ENCODE results near the gene MCEMP1. TPM values are rescaled to one million over a fixed set of nuclear protein-coding genes. Genes with fewer than 3 reads are reported as not detected.

MCEMP1 gene
- total RNA-seq (2014; rRNA removed; shearing (Covaris generic)) (not detected in 2 replicates), polyA plus RNA-seq (2016; fragmentation: Nextera tagmentation; extraction: Ambion mirVana) (not detected in 2 replicates)
- long read RNA-seq, result 0 reads

- Histone ChIP-seq H3K4me3 (no peak within 1 kb of the TSS), H3K4me1 (ENCODE audit: insufficient read depth) (no peaks in the 10 kb centered on the region), H3K4me2 (no peak within 1 kb of the TSS), H3K27ac (ENCODE audit: low read depth) (no peak within 1 kb of the TSS), H4K20me1 (replicated peaks; ENCODE audit: insufficient read depth) (no peaks in the 10 kb centered on the region), H3K9me2 (ENCODE audit: insufficient read depth) (no peaks in the 10 kb centered on the region), H3K79me2 (replicated peaks; ENCODE audit: insufficient read depth) (0 out of 2 replicates have a peak, but pooled peaks cover 3% of the 10 kb centered on the region), H3F3A (replicated peaks; ENCODE audit: low read depth) (no peaks in the 10 kb centered on the region), H3K36me3 (ENCODE audit: insufficient read depth) (no peaks in the 10 kb centered on the region), H2AFZ (no peak within 1 kb of the TSS), H3K27me3 (ENCODE audit: insufficient read depth) (peaks cover 13% of the 10 kb centered on the region; the same call in 1 of the 2 replicates)
- Mint-ChIP-seq H3K27me3 (ENCODE audit: insufficient read depth, low read depth, poor library complexity) (peaks cover 30% of the 10 kb centered on the region), H3K9me3 (peaks cover 6% of the 10 kb centered on the region), H3K27ac (no peak within 1 kb of the TSS), H3K4me1 (peaks cover 2% of the 10 kb centered on the region; the same call in 1 of the 3 replicates), H3K36me3 (ENCODE audit: low read depth) (peaks cover 2% of the 10 kb centered on the region; the same call in 1 of the 3 replicates), H3K4me3 (no peak within 1 kb of the TSS)
- ATAC-seq, result no peak
- DNase-seq (ENCODE audit: low spot score), result no peak
- TF ChIP-seq EZH2phosphoT487 (IDR thresholded peaks at IDR 0.05; ENCODE audit: unreplicated experiment) (no peak), REST (IDR thresholded peaks at IDR 0.05; ENCODE audit: unreplicated experiment) (no peak), NANOG (IDR thresholded peaks at IDR 0.05; ENCODE audit: borderline replicate concordance) (no peak), POLR2AphosphoS5 (IDR thresholded peaks at IDR 0.05; ENCODE audit: low read depth) (no peak), ZNF462 (CRISPR knock-in tag; IDR thresholded peaks at IDR 0.05) (no peak), ETS1 (IDR thresholded peaks at IDR 0.05) (no peak), CTCF (conservative IDR thresholded peaks at IDR 0.05; ENCODE audit: low read depth in 2 of 2) (no peak), ZNF114 (CRISPR knock-in tag; IDR thresholded peaks at IDR 0.05) (no peak), CREB1 (CRISPR knock-in tag; IDR thresholded peaks at IDR 0.05; ENCODE audit: low read depth) (no peak), ZNF331 (CRISPR knock-in tag; IDR thresholded peaks at IDR 0.05; ENCODE audit: low read depth) (no peak), STAT1 (IDR thresholded peaks at IDR 0.05; ENCODE audit: unreplicated experiment) (no peak), JUNB (IDR thresholded peaks at IDR 0.05; ENCODE audit: unreplicated experiment) (no peak), EZH2 (IDR thresholded peaks at IDR 0.05; ENCODE audit: low read depth, unreplicated experiment) (no peak)
Observed at GRCh38 chr19:7676854-7677253, at the start of gene MCEMP1. TSS of gene MCEMP1 (plus strand) at chr19:7677090. CDS start at chr19:7677121, 31 bp downstream.

All from GM23338 (cell line).